IMR-90 (cell line): ENCODE data around the gene CELSR1. TPM values are rescaled to one million over a fixed set of nuclear protein-coding genes. Genes with fewer than 3 reads are reported as not detected.

Source experiments
- ATAC-seq: fragments of 200-7000 bp; cut with Tn5 transposase; 2 replicates; pipeline ENCODE4 v1.9.1; 2020; ENCODE audit warnings: low read depth, mild to moderate bottlenecking, moderate library complexity
- BruUV-seq: library from RNA; stranded (reverse); fragments of 400-500 nt; replicated peaks from 2 replicates; lab custom pipeline; 2021; lab: Mats Ljungman, UMichigan
- CTCF ChIA-PET: fragments of 300-600 bp; formaldehyde crosslinking; extraction: SDS; loops from one replicate; lab custom pipeline; 2021; ENCODE audit warnings: antibody characterized with exemption; lab: Yijun Ruan, JAX
- POLR2A ChIA-PET: fragments of 300-600 bp; sonication (Branson Sonifier 250); formaldehyde crosslinking; loops from one replicate; lab custom pipeline; 2022; ENCODE audit warnings: antibody characterized with exemption; ENCODE audit not compliant: unreplicated experiment; lab: Charles Lee
- DNase-seq: peaks from one replicate; pipeline ENCODE4 v3.0.0; 2013
- H2AFZ ChIP-seq: replicated peaks from 2 replicates; pipeline ENCODE3; 2013; ENCODE audit warnings: low read length, mild to moderate bottlenecking; ENCODE audit not compliant: poor library complexity
- H2AK5ac ChIP-seq: 2 replicates; pipeline ENCODE4 v1.6.1; 2013; ENCODE audit warnings: low read depth, low read length, inconsistent platforms
- H2AK9ac ChIP-seq: replicated peaks from 2 replicates; pipeline ENCODE3; 2013; ENCODE audit warnings: mild to moderate bottlenecking, low read depth, low read length, moderate library complexity; ENCODE audit not compliant: poor library complexity
- H2BK120ac ChIP-seq: 2 replicates; pipeline ENCODE4 v1.6.1; 2013; ENCODE audit warnings: low read depth, low read length, inconsistent platforms
- H2BK15ac ChIP-seq: 3 replicates; pipeline ENCODE4 v1.6.1; 2013; ENCODE audit warnings: low read depth, low read length, inconsistent platforms
- H2BK20ac ChIP-seq: 2 replicates; pipeline ENCODE4 v1.6.1; 2013; ENCODE audit warnings: low read depth, mild to moderate bottlenecking, inconsistent platforms, low read length, moderate library complexity
- H2BK5ac ChIP-seq: 2 replicates; pipeline ENCODE4 v1.6.1; 2013; ENCODE audit warnings: mild to moderate bottlenecking, low read depth, low read length, inconsistent platforms; ENCODE audit not compliant: poor library complexity, severe bottlenecking
- H3K14ac ChIP-seq: replicated peaks from 2 replicates; pipeline ENCODE4 v1.6.1; 2013; ENCODE audit warnings: low read depth, low read length, inconsistent platforms
- H3K18ac ChIP-seq: 2 replicates; pipeline ENCODE4 v1.6.1; 2013; ENCODE audit warnings: low read depth, low read length, control low read depth
- H3K23ac ChIP-seq: 2 replicates; pipeline ENCODE4 v1.6.1; 2013; ENCODE audit warnings: low read depth, low read length, inconsistent platforms
- H3K27ac ChIP-seq: 2 replicates; pipeline ENCODE4 v1.5.1; 2013; ENCODE audit warnings: mild to moderate bottlenecking, control low read depth, low read length; ENCODE audit not compliant: insufficient read depth
- H3K27me3 ChIP-seq: 2 replicates; pipeline ENCODE4 v1.6.1; 2013; ENCODE audit warnings: low read length; ENCODE audit not compliant: control insufficient read depth, insufficient read depth
- H3K36me3 ChIP-seq: 2 replicates; pipeline ENCODE4 v1.6.1; 2013; ENCODE audit warnings: low read length, mixed read lengths; ENCODE audit not compliant: control insufficient read depth, insufficient read depth
- H3K4ac ChIP-seq: 2 replicates; pipeline ENCODE4 v1.6.1; 2013; ENCODE audit warnings: low read depth, low read length, inconsistent platforms
- H3K4me1 ChIP-seq: 2 replicates; pipeline ENCODE4 v1.6.1; 2013; ENCODE audit warnings: low read length, mixed read lengths; ENCODE audit not compliant: control insufficient read depth, insufficient read depth
- H3K4me2 ChIP-seq: 2 replicates; pipeline ENCODE4 v1.6.1; 2013; ENCODE audit warnings: low read depth, mild to moderate bottlenecking, control low read depth, low read length, moderate library complexity
- H3K4me3 ChIP-seq: 2 replicates; pipeline ENCODE4 v1.5.1; 2013; ENCODE audit warnings: low read depth, mild to moderate bottlenecking, control low read depth, low read length, moderate library complexity; ENCODE audit not compliant: insufficient read depth
- H3K56ac ChIP-seq: 2 replicates; pipeline ENCODE4 v1.6.1; 2013; ENCODE audit warnings: low read length, inconsistent platforms; ENCODE audit not compliant: insufficient read depth; ENCODE audit errors: extremely low read depth
- H3K79me1 ChIP-seq, 2 experiments: 2 replicates each; pipeline ENCODE4 v1.6.1; 2013; ENCODE audit warnings: low read length in 2 of 2, inconsistent platforms in 1 of 2, low read depth in 1 of 2
- H3K9ac ChIP-seq: 2 replicates; pipeline ENCODE4 v1.6.1; 2013; ENCODE audit warnings: low read depth, low read length, control low read depth
- H3K9me1 ChIP-seq: 2 replicates; pipeline ENCODE4 v1.6.1; 2013; ENCODE audit warnings: low read length, inconsistent platforms; ENCODE audit not compliant: insufficient read depth
- H3K9me3 ChIP-seq: 2 replicates; pipeline ENCODE4 v1.6.1; 2013; ENCODE audit warnings: low read length; ENCODE audit not compliant: control insufficient read depth, insufficient read depth
- H4K20me1 ChIP-seq: 2 replicates; pipeline ENCODE4 v1.6.1; 2013; ENCODE audit warnings: low read length, inconsistent platforms; ENCODE audit not compliant: insufficient read depth
- H4K5ac ChIP-seq: 2 replicates; pipeline ENCODE4 v1.6.1; 2013; ENCODE audit warnings: mild to moderate bottlenecking, low read depth, low read length, control low read depth
- H4K8ac ChIP-seq, 2 experiments: 2 replicates each; pipeline ENCODE4 v1.6.1; 2013; ENCODE audit warnings: low read depth in 2 of 2, low read length in 2 of 2, control low read depth in 1 of 2, inconsistent platforms in 1 of 2
- H4K91ac ChIP-seq: 2 replicates; pipeline ENCODE4 v1.6.1; 2013; ENCODE audit warnings: low read depth, low read length, inconsistent platforms; ENCODE audit not compliant: insufficient read depth
- BHLHE40 ChIP-seq: fragments of 150-350 bp; IDR thresholded peaks from 2 replicates; pipeline ENCODE4 v1.6.1; 2016; ENCODE audit warnings: mild to moderate bottlenecking, low read depth, low read length
- CEBPB ChIP-seq: IDR thresholded peaks from 2 replicates; pipeline ENCODE4 v1.6.1; 2012; ENCODE audit warnings: low read depth, low read length, improper control_type of control experiment
- CHD1 ChIP-seq: IDR thresholded peaks from 2 replicates; pipeline ENCODE4 v1.6.1; 2012; ENCODE audit warnings: low read depth, low read length, improper control_type of control experiment
- MXI1 ChIP-seq: IDR thresholded peaks from 2 replicates; pipeline ENCODE4 v1.6.1; 2012; ENCODE audit warnings: low read depth, mild to moderate bottlenecking, low read length, moderate library complexity, borderline replicate concordance
- NFE2L2 ChIP-seq: fragments of 150-350 bp; IDR thresholded peaks from 2 replicates; pipeline ENCODE4 v1.6.1; 2016; ENCODE audit warnings: low read depth, mild to moderate bottlenecking, low read length
- POLR2A ChIP-seq: IDR thresholded peaks from 2 replicates; pipeline ENCODE4 v1.6.1; 2012; ENCODE audit warnings: mild to moderate bottlenecking, low read depth, low read length
- RAD21 ChIP-seq: IDR thresholded peaks from 2 replicates; pipeline ENCODE4 v1.6.1; 2012; ENCODE audit warnings: low read length, improper control_type of control experiment
- RCOR1 ChIP-seq: IDR thresholded peaks from 2 replicates; pipeline ENCODE4 v1.6.1; 2012; ENCODE audit warnings: mild to moderate bottlenecking, low read length, improper control_type of control experiment; ENCODE audit not compliant: insufficient replicate concordance
- RFX5 ChIP-seq: IDR thresholded peaks from 2 replicates; pipeline ENCODE4 v1.8.0; 2012; ENCODE audit warnings: low read depth, mild to moderate bottlenecking, low read length, moderate library complexity
- SMC3 ChIP-seq: fragments of 150-350 bp; IDR thresholded peaks from 2 replicates; pipeline ENCODE4 v1.6.1; 2016; ENCODE audit warnings: low read depth, mild to moderate bottlenecking, antibody characterized with exemption, low read length, moderate library complexity
- USF2 ChIP-seq: fragments of 150-350 bp; IDR thresholded peaks from 2 replicates; pipeline ENCODE4 v1.6.1; 2017; ENCODE audit warnings: mild to moderate bottlenecking, antibody characterized with exemption, low read length, low read depth
- WGBS, 2 experiments: methylation state at CpG; one replicate each; pipeline versions ENCODE4 v1.1.5 to v1.1.7; 2013; ENCODE audit warnings: missing lambda C conversion rate in 2 of 2; ENCODE audit not compliant: insufficient read length in 1 of 2; ENCODE audit errors: extremely low coverage in 2 of 2; 5-methylcytosine and 5-hydroxymethylcytosine counted together
- dilution Hi-C: fragments of 300-500 bp; cut with HindIII; formaldehyde crosslinking; loops from one replicate; pipeline ENCODE4 v1.14.3; 2018; ENCODE audit warnings: low sequenced_read_pairs; ENCODE audit not compliant: unreplicated experiment
- in situ Hi-C: fragments of 300-500 bp; cut with MboI; formaldehyde crosslinking; loops from 3 replicates; pipeline ENCODE4 v1.14.3; 2019; ENCODE audit warnings: low sequenced_read_pairs, inconsistent platforms, mixed read lengths
- intact Hi-C: fragments of 100-400 bp; cut with micrococcal nuclease; formaldehyde crosslinking; loops from 2 replicates; pipeline ENCODE4 v1.10.0; 2022
- polyA plus RNA-seq, 3 experiments: library from polyadenylated mRNA; depleted of rRNA; stranded (reverse); fragments of >200 nt; gene quantifications; 2 replicates each; pipeline ENCODE4 v1.2.3, GENCODE V29; 2012; ENCODE audit warnings: low replicate concordance in 1 of 3
- total RNA-seq: library from RNA; depleted of rRNA; stranded (reverse); fragments of >200 nt; gene quantifications from 2 replicates; pipeline ENCODE4 v1.2.3, GENCODE V29; 2012

Gene CELSR1
- total and polyA plus RNA-seq, 2 of the 4 experiments (the other 2 are of a cell fraction), result 0.36 to 0.82 TPM

- no TSS peak for BruUV-seq
- WGBS, 2 experiments, result 92% methylated on average over 5 of the region's 10 CpGs; no CpG with 5 or more reads in 1 of the 2 experiments
- intact Hi-C loops, result no loop called here
- Histone ChIP-seq H4K20me1 (no peaks in the 10 kb centered on the region), H3K4me3 (no peak overlapping the region), H3K23ac (no peak overlapping the region), H2AK5ac (no peak overlapping the region), H3K18ac (no peak overlapping the region), H2BK5ac (no peak overlapping the region), H4K8ac (no peak overlapping the region), H3K4me2 (no peak overlapping the region), H3K27me3 (peaks cover 16% of the 10 kb centered on the region), H3K9me3 (no peaks in the 10 kb centered on the region), H3K79me1 (no peaks in the 10 kb centered on the region), H3K36me3 (no peaks in the 10 kb centered on the region), H2BK15ac (no peak overlapping the region), H3K9ac (no peak overlapping the region), H2BK120ac (no peak overlapping the region), H3K4ac (no peak overlapping the region), H2BK20ac (no peak overlapping the region), H3K56ac (no peak overlapping the region), H3K4me1 (no peaks in the 10 kb centered on the region), H4K5ac (no peak overlapping the region), H2AFZ (no peak overlapping the region), H2AK9ac (no peak overlapping the region), H3K9me1 (no peaks in the 10 kb centered on the region; the same call in 1 of the 2 replicates), H3K27ac (no peak overlapping the region), H4K91ac (no peak overlapping the region), H3K14ac (no peak overlapping the region)
- DNase-seq (no peak), ATAC-seq (no peak)
- dilution Hi-C loops, result no loop called here
- in situ Hi-C loops, result no loop called here
- CTCF ChIA-PET, result no interaction called here
- POLR2A ChIA-PET, result no interaction called here
- TF ChIP-seq RCOR1, result no peak
- no peak for TF ChIP-seq BHLHE40
- TF ChIP-seq RFX5, result no peak
- no peak for TF ChIP-seq POLR2A
- no peak for TF ChIP-seq SMC3
- no peak for TF ChIP-seq MXI1
- TF ChIP-seq NFE2L2, result no peak
- TF ChIP-seq CEBPB, result no peak
- TF ChIP-seq USF2, result no peak
- no peak for TF ChIP-seq RAD21
- TF ChIP-seq CHD1, result no peak
These were observed 136.1 kb downstream of the CELSR1 start for GRCh38 chr22:46401370-46401769.
